ENCODE measurements around the gene SAMD3. TPM values are rescaled to one million over a fixed set of nuclear protein-coding genes. Genes with fewer than 3 reads are reported as not detected.

The SAMD3 gene
- polyA plus RNA-seq, 4 donors: 0.24 to 3.1 (median 2.4) TPM

DNA sequence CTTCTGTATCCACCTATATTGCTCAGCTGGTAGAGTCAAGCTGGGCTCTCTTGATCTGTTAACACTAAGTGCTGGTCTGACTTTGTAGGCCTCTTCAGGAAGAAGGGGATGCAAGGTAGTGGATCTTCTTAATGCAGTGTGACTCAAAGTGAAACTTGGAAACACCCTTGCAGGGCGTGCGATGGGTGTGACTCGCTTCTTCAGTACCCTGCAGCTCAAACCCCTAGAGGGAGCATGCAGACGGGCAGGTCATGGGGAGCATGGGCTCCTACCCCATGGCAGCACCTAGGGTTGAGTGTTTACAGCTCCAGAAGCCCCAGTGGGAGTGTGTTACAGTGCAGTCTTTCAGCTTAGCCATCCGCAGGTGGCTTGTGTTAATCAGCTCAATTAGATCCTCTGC is 757 bp upstream of the SAMD3 start:
- H3K36me3 ChIP-seq (ENCODE audit: control insufficient read depth in 3 of 3, insufficient read depth in 2 of 3, low read depth in 1 of 3, low read length in 3 of 3): no peaks in the 10 kb centered on the region
- WGBS, 3 donors: 61 to 73% (median 65%) methylated on average over 5 of the region's 5 CpGs
- FAIRE-seq (no peak), DNase-seq (peak in 1 of 2 donors; percentile 35)
- no peaks in the 10 kb centered on the region for H3K4me1 ChIP-seq (ENCODE audit: control insufficient read depth in 3 of 3, insufficient read depth in 2 of 3, low read depth in 1 of 3, low read length in 2 of 3)
- H3K27ac ChIP-seq (ENCODE audit: low read depth in 1 of 3, low read length in 2 of 3): peak overlapping the region in 1 of 3 donors; percentile 12
- H3K9me3 ChIP-seq (ENCODE audit: control insufficient read depth in 2 of 2, insufficient read depth in 1 of 2, low read depth in 1 of 2, low read length in 1 of 2): no peaks in the 10 kb centered on the region
- no peaks in the 10 kb centered on the region for H3K27me3 ChIP-seq (ENCODE audit: control insufficient read depth in 3 of 3, insufficient read depth in 3 of 3, low read length in 3 of 3)
- no peak overlapping the region for H3K4me3 ChIP-seq (ENCODE audit: low read depth in 1 of 3, low read length in 3 of 3)

DNA sequence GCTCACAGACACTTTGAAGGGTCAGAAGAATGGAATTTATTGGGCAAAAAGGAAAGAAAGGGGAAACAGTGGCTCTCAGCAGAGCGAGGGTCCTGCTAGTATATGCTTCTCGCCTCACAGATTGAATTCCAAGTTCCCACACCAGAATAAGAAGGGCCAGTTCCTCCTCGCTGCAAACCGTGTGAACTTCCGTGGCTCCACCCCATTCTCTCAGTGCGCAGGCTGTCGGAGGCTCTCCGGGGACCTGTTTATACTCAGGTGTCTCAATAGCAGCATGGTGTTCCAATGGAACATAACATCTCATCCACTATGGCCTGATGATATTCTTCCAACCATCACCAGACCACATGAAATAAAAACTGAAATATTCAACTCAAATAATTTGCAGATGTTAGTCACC is 4.6 kb downstream of the SAMD3 start:
- H3K27me3 ChIP-seq (ENCODE audit: control insufficient read depth in 3 of 3, insufficient read depth in 3 of 3, low read length in 3 of 3): no peaks in the 10 kb centered on the region
- no peaks in the 10 kb centered on the region for H3K36me3 ChIP-seq (ENCODE audit: control insufficient read depth in 3 of 3, insufficient read depth in 2 of 3, low read depth in 1 of 3, low read length in 3 of 3)
- no peak overlapping the region for H3K4me3 ChIP-seq (ENCODE audit: low read depth in 1 of 3, low read length in 3 of 3)
- H3K4me1 ChIP-seq (ENCODE audit: control insufficient read depth in 3 of 3, insufficient read depth in 2 of 3, low read depth in 1 of 3, low read length in 2 of 3): no peaks in the 10 kb centered on the region
- DNase-seq (no peak), FAIRE-seq (no peak)
- no peak overlapping the region for H3K27ac ChIP-seq (ENCODE audit: low read depth in 1 of 3, low read length in 2 of 3)
- H3K9me3 ChIP-seq (ENCODE audit: control insufficient read depth in 2 of 2, insufficient read depth in 1 of 2, low read depth in 1 of 2, low read length in 1 of 2): no peaks in the 10 kb centered on the region
- WGBS, 3 donors: 80 to 88% (median 84%) methylated on average over 8 of the region's 8 CpGs

DNA sequence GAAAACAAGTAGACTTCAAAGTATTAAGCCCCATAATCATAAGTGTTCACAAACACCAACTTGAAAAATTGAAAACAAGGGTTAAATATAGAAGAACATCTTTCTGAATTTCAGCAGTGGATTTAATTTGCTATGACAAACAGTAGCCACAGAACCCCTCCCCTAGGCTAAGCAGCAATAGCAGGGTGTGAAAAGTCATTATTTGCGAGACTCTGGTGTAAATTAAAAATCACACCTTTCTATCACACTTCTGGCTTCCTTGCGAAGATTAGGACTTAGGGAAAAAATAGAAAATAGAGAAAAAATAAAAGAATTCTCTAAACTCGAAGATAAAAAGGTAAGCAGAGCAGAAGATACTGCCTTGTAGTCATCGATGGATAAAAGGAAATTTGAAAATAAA is 6.1 kb downstream of the SAMD3 start:
- DNase-seq (no peak), FAIRE-seq (no peak)
- no peak overlapping the region for H3K27ac ChIP-seq (ENCODE audit: low read depth in 1 of 3, low read length in 2 of 3)
- no peaks in the 10 kb centered on the region for H3K9me3 ChIP-seq (ENCODE audit: control insufficient read depth in 2 of 2, insufficient read depth in 1 of 2, low read depth in 1 of 2, low read length in 1 of 2)
- no peaks in the 10 kb centered on the region for H3K27me3 ChIP-seq (ENCODE audit: control insufficient read depth in 3 of 3, insufficient read depth in 3 of 3, low read length in 3 of 3)
- no peaks in the 10 kb centered on the region for H3K36me3 ChIP-seq (ENCODE audit: control insufficient read depth in 3 of 3, insufficient read depth in 2 of 3, low read depth in 1 of 3, low read length in 3 of 3)
- no peak overlapping the region for H3K4me3 ChIP-seq (ENCODE audit: low read depth in 1 of 3, low read length in 3 of 3)
- H3K4me1 ChIP-seq (ENCODE audit: control insufficient read depth in 3 of 3, insufficient read depth in 2 of 3, low read depth in 1 of 3, low read length in 2 of 3): no peaks in the 10 kb centered on the region
- 60 to 67% (median 65%) methylated on average over 4 of the region's 4 CpGs for WGBS, 3 donors

DNA sequence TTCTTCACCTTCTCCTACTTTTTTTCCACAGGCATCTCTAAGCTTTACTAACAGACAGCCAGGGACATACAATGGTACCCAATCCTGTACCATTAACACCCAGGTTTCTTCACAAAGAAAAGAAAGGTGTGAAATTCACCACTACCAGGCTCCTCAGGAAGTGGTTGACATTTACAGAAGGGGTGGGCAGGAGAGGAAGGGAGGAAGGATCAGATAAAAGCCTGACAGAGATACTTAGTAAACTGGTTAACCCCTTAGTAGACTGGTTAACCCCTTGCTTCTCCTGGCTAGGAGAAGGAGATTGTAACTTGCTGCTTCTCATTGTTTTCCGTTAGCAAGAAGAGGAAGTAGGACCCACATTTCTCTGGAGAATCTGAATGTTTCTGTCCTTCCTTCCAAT is 7.2 kb downstream of the SAMD3 start:
- DNase-seq (peak in 1 of 2 donors; percentile 60), FAIRE-seq (no peak)
- Histone ChIP-seq H3K9me3 (ENCODE audit: control insufficient read depth in 2 of 2, insufficient read depth in 1 of 2, low read depth in 1 of 2, low read length in 1 of 2) (no peaks in the 10 kb centered on the region), H3K27me3 (ENCODE audit: control insufficient read depth in 3 of 3, insufficient read depth in 3 of 3, low read length in 3 of 3) (no peaks in the 10 kb centered on the region), H3K36me3 (ENCODE audit: control insufficient read depth in 3 of 3, insufficient read depth in 2 of 3, low read depth in 1 of 3, low read length in 3 of 3) (no peaks in the 10 kb centered on the region), H3K4me1 (ENCODE audit: control insufficient read depth in 3 of 3, insufficient read depth in 2 of 3, low read depth in 1 of 3, low read length in 2 of 3) (no peaks in the 10 kb centered on the region), H3K4me3 (ENCODE audit: low read depth in 1 of 3, low read length in 3 of 3) (no peak overlapping the region), H3K27ac (ENCODE audit: low read depth in 1 of 3, low read length in 2 of 3) (no peak overlapping the region)
- 44 to 49% (median 45%) methylated on average over 1 of the region's 1 CpG for WGBS, 3 donors

DNA sequence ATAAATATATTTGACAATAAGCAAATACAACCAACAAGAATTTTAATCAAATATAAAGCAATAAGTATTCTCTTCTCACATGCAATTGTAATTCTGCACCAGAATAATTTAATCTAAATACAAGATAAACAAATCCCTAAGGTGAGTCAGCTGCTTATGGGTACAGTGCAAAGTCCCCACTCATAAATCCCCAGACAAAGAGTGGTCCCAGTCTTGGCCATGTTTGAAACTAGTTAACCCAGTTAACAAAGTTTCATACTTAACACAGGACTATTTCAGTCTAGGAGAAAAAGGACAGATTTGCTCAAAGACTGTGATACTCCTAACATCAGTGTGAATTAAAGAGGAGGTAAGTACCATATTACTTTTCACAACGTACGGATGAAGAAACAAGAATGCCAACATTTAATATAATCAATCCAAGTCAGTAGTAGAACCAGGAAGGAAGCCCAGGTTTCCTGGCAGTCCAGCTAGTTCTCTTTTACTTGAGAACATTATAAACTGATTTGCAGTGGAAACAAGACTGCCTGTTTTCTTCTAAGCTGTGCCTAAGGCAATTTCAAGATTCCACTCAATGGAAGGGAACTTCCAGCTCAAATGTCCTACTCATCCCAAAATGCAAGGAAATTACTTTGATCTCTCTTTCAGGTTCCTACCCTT is 10.4 kb downstream of the SAMD3 start:
- DNase-seq: peak in 1 of 2 donors; percentile 22
- 21 to 43% (median 40%) methylated on average over 2 of the region's 2 CpGs for WGBS, 3 donors
- Histone ChIP-seq H3K27ac (ENCODE audit: low read depth in 1 of 3, low read length in 2 of 3) (no peak overlapping the region), H3K36me3 (ENCODE audit: control insufficient read depth in 3 of 3, insufficient read depth in 2 of 3, low read depth in 1 of 3, low read length in 3 of 3) (peaks cover 0 to 2% (median 0%) of the 10 kb centered on the region in 3 donors), H3K27me3 (ENCODE audit: control insufficient read depth in 3 of 3, insufficient read depth in 3 of 3, low read length in 3 of 3) (no peaks in the 10 kb centered on the region), H3K4me1 (ENCODE audit: control insufficient read depth in 3 of 3, insufficient read depth in 2 of 3, low read depth in 1 of 3, low read length in 2 of 3) (no peaks in the 10 kb centered on the region), H3K9me3 (ENCODE audit: control insufficient read depth in 2 of 2, insufficient read depth in 1 of 2, low read depth in 1 of 2, low read length in 1 of 2) (no peaks in the 10 kb centered on the region), H3K4me3 (ENCODE audit: low read depth in 1 of 3, low read length in 3 of 3) (no peak overlapping the region)
- no peak for FAIRE-seq

DNA sequence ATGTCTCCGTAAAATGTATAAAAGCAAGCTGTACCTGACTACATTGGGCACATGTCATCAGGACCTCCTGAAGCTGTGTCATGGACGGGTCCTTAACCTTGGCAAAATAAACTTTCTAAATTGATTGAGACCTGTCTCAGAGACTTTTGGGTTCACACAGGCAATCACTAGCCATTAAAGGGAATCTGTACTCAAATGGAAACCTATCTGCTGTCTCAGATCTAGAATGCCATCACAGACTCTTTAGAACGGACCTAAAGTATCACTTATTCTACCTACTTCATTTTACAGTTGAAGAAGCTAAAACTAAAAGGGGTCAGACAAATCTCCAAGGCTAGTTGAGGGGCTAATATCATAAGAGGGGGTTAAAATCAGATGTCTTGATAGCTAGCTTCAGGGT is 11.1 kb downstream of the SAMD3 start:
- no peak overlapping the region for H3K4me3 ChIP-seq (ENCODE audit: low read depth in 1 of 3, low read length in 3 of 3)
- H3K27ac ChIP-seq (ENCODE audit: low read depth in 1 of 3, low read length in 2 of 3): no peak overlapping the region
- DNase-seq (no peak), FAIRE-seq (no peak)
- H3K36me3 ChIP-seq (ENCODE audit: control insufficient read depth in 3 of 3, insufficient read depth in 2 of 3, low read depth in 1 of 3, low read length in 3 of 3): peaks cover 0 to 2% (median 0%) of the 10 kb centered on the region in 3 donors
- peaks cover 0 to 2% of the 10 kb centered on the region in 2 donors for H3K9me3 ChIP-seq (ENCODE audit: control insufficient read depth in 2 of 2, insufficient read depth in 1 of 2, low read depth in 1 of 2, low read length in 1 of 2)
- WGBS, 3 donors: 74 to 79% (median 79%) methylated on average over 3 of the region's 3 CpGs
- H3K27me3 ChIP-seq (ENCODE audit: control insufficient read depth in 3 of 3, insufficient read depth in 3 of 3, low read length in 3 of 3): no peaks in the 10 kb centered on the region
- H3K4me1 ChIP-seq (ENCODE audit: control insufficient read depth in 3 of 3, insufficient read depth in 2 of 3, low read depth in 1 of 3, low read length in 2 of 3): no peaks in the 10 kb centered on the region

DNA sequence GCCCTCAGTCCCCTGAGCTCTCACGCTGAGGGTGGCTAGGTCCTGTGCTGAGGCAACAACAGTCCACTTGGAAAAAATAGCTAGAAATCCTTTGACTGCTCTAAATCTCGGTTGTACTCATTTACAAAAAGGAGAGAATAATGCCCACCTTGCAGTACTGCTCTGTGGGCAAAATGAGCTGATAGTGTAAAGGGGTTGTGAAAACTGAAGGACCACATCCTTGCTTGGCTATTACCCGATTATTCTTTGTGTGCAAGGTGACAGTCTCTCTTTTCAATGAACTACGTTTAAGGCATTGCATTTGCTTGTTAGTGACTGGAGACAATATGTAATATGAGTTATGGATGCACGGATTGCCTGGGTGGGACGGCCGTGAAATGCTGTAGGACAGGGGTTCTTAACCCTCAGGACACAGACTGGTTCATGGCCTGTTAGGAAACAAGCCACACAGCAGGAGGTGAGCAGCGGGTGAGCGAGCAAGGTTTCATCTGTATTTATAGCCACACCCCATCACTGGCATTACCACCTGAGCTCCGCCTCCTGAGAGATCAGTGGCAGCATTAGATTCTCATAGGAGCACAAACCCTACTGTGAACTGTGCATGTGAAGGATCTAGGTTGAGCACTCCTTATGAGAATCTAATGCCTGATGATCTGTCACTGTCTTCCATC is 14.6 kb downstream of the SAMD3 start:
- WGBS, 3 donors: 83 to 94% (median 88%) methylated on average over 10 of the region's 10 CpGs
- Histone ChIP-seq H3K9me3 (ENCODE audit: control insufficient read depth in 2 of 2, insufficient read depth in 1 of 2, low read depth in 1 of 2, low read length in 1 of 2) (peaks cover 0 to 2% of the 10 kb centered on the region in 2 donors), H3K27me3 (ENCODE audit: control insufficient read depth in 3 of 3, insufficient read depth in 3 of 3, low read length in 3 of 3) (no peaks in the 10 kb centered on the region), H3K4me3 (ENCODE audit: low read depth in 1 of 3, low read length in 3 of 3) (no peak overlapping the region), H3K4me1 (ENCODE audit: control insufficient read depth in 3 of 3, insufficient read depth in 2 of 3, low read depth in 1 of 3, low read length in 2 of 3) (no peaks in the 10 kb centered on the region), H3K36me3 (ENCODE audit: control insufficient read depth in 3 of 3, insufficient read depth in 2 of 3, low read depth in 1 of 3, low read length in 3 of 3) (peaks cover 0 to 2% (median 0%) of the 10 kb centered on the region in 3 donors), H3K27ac (ENCODE audit: low read depth in 1 of 3, low read length in 2 of 3) (no peak overlapping the region)
- DNase-seq (no peak), FAIRE-seq (no peak)

DNA sequence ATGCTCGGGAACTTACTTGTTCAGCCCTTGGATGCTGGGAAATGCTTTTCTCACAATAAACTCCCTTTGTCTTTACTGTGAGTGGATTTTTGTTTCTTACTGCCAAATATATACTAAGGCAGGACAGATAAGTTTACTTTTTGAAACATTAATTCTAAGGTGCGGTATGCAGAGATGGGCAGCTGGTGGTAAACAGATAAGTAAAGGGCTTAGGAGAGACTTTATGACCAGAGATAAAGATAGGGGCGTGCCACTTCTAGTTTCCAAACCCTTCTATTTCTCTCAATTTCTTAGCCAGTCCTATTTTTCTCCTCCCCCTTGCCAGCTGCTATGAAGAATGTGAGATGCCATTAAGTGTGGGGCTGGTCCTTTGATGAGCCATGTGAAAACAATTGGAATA is 16.3 kb downstream of the SAMD3 start:
- no peak overlapping the region for H3K4me3 ChIP-seq (ENCODE audit: low read depth in 1 of 3, low read length in 3 of 3)
- peaks cover 0 to 2% (median 0%) of the 10 kb centered on the region in 3 donors for H3K36me3 ChIP-seq (ENCODE audit: control insufficient read depth in 3 of 3, insufficient read depth in 2 of 3, low read depth in 1 of 3, low read length in 3 of 3)
- 30 to 66% (median 50%) methylated on average over 3 of the region's 3 CpGs for WGBS, 3 donors
- FAIRE-seq: no peak
- H3K27me3 ChIP-seq (ENCODE audit: control insufficient read depth in 3 of 3, insufficient read depth in 3 of 3, low read length in 3 of 3): no peaks in the 10 kb centered on the region
- H3K27ac ChIP-seq (ENCODE audit: low read depth in 1 of 3, low read length in 2 of 3): no peak overlapping the region
- peaks cover 0 to 2% of the 10 kb centered on the region in 2 donors for H3K9me3 ChIP-seq (ENCODE audit: control insufficient read depth in 2 of 2, insufficient read depth in 1 of 2, low read depth in 1 of 2, low read length in 1 of 2)
- no peak for DNase-seq
- no peaks in the 10 kb centered on the region for H3K4me1 ChIP-seq (ENCODE audit: control insufficient read depth in 3 of 3, insufficient read depth in 2 of 3, low read depth in 1 of 3, low read length in 2 of 3)

Data from small intestine (tissue), 7 donors.